ENCODE data around the gene ATP8A1.

- TF ChIP-seq, protein P1, sequence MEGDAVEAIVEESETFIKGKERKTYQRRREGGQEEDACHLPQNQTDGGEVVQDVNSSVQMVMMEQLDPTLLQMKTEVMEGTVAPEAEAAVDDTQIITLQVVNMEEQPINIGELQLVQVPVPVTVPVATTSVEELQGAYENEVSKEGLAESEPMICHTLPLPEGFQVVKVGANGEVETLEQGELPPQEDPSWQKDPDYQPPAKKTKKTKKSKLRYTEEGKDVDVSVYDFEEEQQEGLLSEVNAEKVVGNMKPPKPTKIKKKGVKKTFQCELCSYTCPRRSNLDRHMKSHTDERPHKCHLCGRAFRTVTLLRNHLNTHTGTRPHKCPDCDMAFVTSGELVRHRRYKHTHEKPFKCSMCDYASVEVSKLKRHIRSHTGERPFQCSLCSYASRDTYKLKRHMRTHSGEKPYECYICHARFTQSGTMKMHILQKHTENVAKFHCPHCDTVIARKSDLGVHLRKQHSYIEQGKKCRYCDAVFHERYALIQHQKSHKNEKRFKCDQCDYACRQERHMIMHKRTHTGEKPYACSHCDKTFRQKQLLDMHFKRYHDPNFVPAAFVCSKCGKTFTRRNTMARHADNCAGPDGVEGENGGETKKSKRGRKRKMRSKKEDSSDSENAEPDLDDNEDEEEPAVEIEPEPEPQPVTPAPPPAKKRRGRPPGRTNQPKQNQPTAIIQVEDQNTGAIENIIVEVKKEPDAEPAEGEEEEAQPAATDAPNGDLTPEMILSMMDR (IDR thresholded peaks at IDR 0.05 in 4 of 5, conservative IDR thresholded peaks at IDR 0.05 in 1 of 5): no peak
- TF ChIP-seq POLR2A (IDR thresholded peaks at IDR 0.05): no peak
These were observed 143.0 kb downstream of the ATP8A1 start for GRCh38 chr4:42513748-42514492.

All from gastrocnemius medialis (tissue), 4 donors.